SK-N-SH (cell line): Measurements from ENCODE around the gene POLD4.

Experiments used
- EP300 ChIP-seq, 2 experiments: IDR thresholded peaks; 2 replicates each; pipeline versions ENCODE4 v1.4.0 to v1.6.1; 2012; ENCODE audit warnings: borderline replicate concordance in 1 of 2, low read depth in 1 of 2, low read length in 1 of 2
- SMC3 ChIP-seq: IDR thresholded peaks from 2 replicates; pipeline ENCODE4 v1.6.1; 2012; ENCODE audit warnings: low read depth, low read length, improper control_type of control experiment
- YY1 ChIP-seq: IDR thresholded peaks from 2 replicates; pipeline ENCODE4 v1.4.0; 2012; ENCODE audit warnings: low read depth, mild to moderate bottlenecking
- TF ChIP-seq, protein P1 (sequence below): IDR thresholded peaks from 2 replicates; pipeline ENCODE4 v1.4.0; 2012; ENCODE audit warnings: low read depth, borderline replicate concordance
- TF ChIP-seq, protein P2 (sequence below): fragments of 200-600 bp; sonication (generic); IDR thresholded peaks from 2 replicates; pipeline ENCODE4 v1.6.1; 2017; ENCODE audit warnings: antibody characterized with exemption, mild to moderate bottlenecking, moderate library complexity
- TF ChIP-seq, protein P3 (sequence below): IDR thresholded peaks from 2 replicates; pipeline ENCODE4 v1.4.0; 2012; ENCODE audit warnings: low read depth, borderline replicate concordance

DNA sequence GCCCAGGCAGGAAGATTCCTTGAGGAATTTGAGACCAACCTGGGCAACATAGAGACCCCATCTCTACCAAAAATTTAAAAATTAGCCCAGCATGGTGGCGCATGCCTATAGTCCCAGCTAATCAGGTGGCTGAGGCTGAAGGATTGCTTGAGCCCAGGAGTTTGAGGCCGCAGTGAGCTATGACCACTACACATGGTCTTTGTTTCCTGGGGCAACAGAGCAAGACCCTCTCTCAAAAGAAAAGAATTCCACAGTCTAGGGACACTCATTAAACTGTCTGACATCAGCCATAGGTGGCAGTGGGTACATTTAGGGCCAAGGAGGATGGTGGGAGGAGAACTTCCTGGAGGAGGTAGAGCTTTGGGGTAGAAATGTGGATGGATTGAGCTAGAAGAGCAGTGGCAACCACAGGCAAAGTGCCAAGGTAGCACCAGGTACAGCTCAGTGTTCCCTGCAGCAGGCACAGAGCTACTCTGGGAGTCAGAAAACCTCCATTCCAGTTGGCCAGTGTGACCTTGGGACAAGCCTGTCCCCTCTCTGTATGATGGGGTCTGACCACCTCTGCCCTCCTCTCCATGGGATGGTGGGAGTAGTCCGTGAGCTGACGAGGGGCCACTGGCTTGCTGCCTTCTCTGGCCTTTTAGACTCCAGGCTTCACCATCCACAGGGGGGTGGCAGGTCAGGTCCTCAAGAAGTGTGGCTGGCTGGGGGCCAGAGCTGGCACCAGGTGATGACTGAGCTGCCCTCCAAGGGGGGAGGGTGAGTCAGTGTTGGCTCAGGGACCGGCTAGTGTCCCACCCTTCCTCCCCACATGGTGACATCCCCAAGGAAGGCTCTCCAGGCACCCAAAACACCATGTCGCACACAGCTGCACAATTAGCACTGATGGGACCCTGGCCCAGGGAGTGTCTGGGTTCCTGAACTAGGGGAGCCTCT is 23.8 kb upstream of the POLD4 start:
- TF ChIP-seq, protein P1, sequence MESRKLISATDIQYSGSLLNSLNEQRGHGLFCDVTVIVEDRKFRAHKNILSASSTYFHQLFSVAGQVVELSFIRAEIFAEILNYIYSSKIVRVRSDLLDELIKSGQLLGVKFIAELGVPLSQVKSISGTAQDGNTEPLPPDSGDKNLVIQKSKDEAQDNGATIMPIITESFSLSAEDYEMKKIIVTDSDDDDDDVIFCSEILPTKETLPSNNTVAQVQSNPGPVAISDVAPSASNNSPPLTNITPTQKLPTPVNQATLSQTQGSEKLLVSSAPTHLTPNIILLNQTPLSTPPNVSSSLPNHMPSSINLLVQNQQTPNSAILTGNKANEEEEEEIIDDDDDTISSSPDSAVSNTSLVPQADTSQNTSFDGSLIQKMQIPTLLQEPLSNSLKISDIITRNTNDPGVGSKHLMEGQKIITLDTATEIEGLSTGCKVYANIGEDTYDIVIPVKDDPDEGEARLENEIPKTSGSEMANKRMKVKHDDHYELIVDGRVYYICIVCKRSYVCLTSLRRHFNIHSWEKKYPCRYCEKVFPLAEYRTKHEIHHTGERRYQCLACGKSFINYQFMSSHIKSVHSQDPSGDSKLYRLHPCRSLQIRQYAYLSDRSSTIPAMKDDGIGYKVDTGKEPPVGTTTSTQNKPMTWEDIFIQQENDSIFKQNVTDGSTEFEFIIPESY: no peak
- TF ChIP-seq EP300 (IDR thresholded peaks at IDR 0.05; ENCODE audit: borderline replicate concordance in 1 of 2, low read depth in 1 of 2, low read length in 1 of 2) (no peak), SMC3 (no peak), YY1 (no peak)
- TF ChIP-seq, protein P2, sequence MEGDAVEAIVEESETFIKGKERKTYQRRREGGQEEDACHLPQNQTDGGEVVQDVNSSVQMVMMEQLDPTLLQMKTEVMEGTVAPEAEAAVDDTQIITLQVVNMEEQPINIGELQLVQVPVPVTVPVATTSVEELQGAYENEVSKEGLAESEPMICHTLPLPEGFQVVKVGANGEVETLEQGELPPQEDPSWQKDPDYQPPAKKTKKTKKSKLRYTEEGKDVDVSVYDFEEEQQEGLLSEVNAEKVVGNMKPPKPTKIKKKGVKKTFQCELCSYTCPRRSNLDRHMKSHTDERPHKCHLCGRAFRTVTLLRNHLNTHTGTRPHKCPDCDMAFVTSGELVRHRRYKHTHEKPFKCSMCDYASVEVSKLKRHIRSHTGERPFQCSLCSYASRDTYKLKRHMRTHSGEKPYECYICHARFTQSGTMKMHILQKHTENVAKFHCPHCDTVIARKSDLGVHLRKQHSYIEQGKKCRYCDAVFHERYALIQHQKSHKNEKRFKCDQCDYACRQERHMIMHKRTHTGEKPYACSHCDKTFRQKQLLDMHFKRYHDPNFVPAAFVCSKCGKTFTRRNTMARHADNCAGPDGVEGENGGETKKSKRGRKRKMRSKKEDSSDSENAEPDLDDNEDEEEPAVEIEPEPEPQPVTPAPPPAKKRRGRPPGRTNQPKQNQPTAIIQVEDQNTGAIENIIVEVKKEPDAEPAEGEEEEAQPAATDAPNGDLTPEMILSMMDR: no peak
- TF ChIP-seq, protein P3, sequence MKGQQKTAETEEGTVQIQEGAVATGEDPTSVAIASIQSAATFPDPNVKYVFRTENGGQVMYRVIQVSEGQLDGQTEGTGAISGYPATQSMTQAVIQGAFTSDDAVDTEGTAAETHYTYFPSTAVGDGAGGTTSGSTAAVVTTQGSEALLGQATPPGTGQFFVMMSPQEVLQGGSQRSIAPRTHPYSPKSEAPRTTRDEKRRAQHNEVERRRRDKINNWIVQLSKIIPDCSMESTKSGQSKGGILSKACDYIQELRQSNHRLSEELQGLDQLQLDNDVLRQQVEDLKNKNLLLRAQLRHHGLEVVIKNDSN: no peak
